ENCODE measurements around the gene NR5A2. TPM values are rescaled to one million over a fixed set of nuclear protein-coding genes. Genes with fewer than 3 reads are reported as not detected.

NR5A2 gene
- total and polyA plus RNA-seq, 10 of the 15 experiments (the other 5 are each of a cell fraction or from before 2014, with no cell fraction given) = 0.02 to 0.60 (median 0.15) TPM; not detected in 1

DNA sequence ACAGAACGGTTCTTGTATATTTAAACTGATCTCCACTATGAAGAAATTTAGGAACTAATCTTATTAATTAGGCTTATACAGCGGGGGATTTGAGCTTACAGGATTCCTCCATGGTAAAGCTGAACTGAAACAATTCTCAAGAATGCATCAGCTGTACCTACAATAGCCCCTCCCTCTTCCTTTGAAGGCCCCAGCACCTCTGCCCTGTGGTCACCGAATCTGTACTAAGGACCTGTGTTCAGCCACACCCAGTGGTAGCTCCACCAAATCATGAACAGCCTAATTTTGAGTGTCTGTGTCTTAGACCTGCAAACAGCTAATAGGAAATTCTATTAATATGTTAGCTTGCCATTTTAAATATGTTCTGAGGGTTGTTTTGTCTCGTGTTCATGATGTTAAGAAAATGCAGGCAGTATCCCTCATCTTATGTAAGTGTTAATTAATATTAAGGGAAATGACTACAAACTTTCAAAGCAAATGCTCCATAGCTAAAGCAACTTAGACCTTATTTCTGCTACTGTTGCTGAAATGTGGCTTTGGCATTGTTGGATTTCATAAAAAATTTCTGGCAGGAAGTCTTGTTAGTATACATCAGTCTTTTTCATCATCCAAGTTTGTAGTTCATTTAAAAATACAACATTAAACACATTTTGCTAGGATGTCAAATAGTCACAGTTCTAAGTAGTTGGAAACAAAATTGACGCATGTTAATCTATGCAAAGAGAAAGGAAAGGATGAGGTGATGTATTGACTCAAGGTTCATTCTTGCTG lies 147.2 kb downstream of the NR5A2 start:
- ATAC-seq = peak; percentile 76
- no peak overlapping the region for H3K27ac ChIP-seq (ENCODE audit: control insufficient read depth, insufficient read depth)
- CTCF ChIA-PET = interaction anchor here (1.0 to 1.4 kb wide), 4 partner anchors 9 to 36 kb away, joined by 3 to 5 read pairs (median 4); no protein-coding TSS in a partner anchor
- intact Hi-C loops (cut with micrococcal nuclease; ENCODE audit: unreplicated experiment) = no loop called here
- H3K9me3 ChIP-seq (replicated peaks; ENCODE audit: control insufficient read depth, insufficient read depth, low read length) = no peaks in the 10 kb centered on the region
- no TSS peak for BruUV-seq (replicated peaks)
- no peak overlapping the region for H3K4me3 ChIP-seq
- no peaks in the 10 kb centered on the region for H4K20me1 ChIP-seq (ENCODE audit: control insufficient read depth, insufficient read depth)
- no peak overlapping the region for H3K4me2 ChIP-seq (ENCODE audit: control insufficient read depth, insufficient read depth)
- H3K4me1 ChIP-seq (ENCODE audit: control insufficient read depth, insufficient read depth, low read length) = no peaks in the 10 kb centered on the region
- no peaks in the 10 kb centered on the region for H3K27me3 ChIP-seq (replicated peaks in 1 of 2; ENCODE audit: control insufficient read depth in 2 of 2, insufficient read depth in 2 of 2, low read length in 1 of 2)
- no peaks in the 10 kb centered on the region for H3K36me3 ChIP-seq (ENCODE audit: control insufficient read depth in 2 of 2, insufficient read depth in 2 of 2, low read length in 1 of 2)
- H3K9ac ChIP-seq (ENCODE audit: control insufficient read depth, insufficient read depth, low read length) = no peak overlapping the region
- no peak overlapping the region for H2AFZ ChIP-seq (ENCODE audit: control insufficient read depth, low read depth, low read length)
- SMC1A ChIA-PET (ENCODE audit: uncharacterized antibody, unreplicated experiment) = interaction anchor here (1.0 to 3.2 kb wide), 6 partner anchors 8 to 314 kb away, joined by 3 to 7 read pairs (median 4); no protein-coding TSS in a partner anchor
- in situ Hi-C loops (cut with MboI) = no loop called here
- POLR2A ChIA-PET = no interaction called here
- RAD21 ChIA-PET (ENCODE audit: unreplicated experiment) = interaction anchor here (0.7 to 1.4 kb wide), 2 partner anchors 21 to 32 kb away, joined by 3 read pairs; no protein-coding TSS in a partner anchor
- peak; percentile 13 for FAIRE-seq
- H3K79me2 ChIP-seq (ENCODE audit: control insufficient read depth, insufficient read depth, low read length) = no peaks in the 10 kb centered on the region
- no peak for DNase-seq (ENCODE audit: low read depth, low spot score)
- WGBS (ENCODE audit: insufficient coverage, insufficient replicate concordance, low lambda C conversion rate, missing lambda C conversion rate) = 44% methylated on average over 5 of the region's 5 CpGs
- TF ChIP-seq CREM (IDR thresholded peaks at IDR 0.05; ENCODE audit: low read depth) (no peak), GATAD2B (conservative IDR thresholded peaks at IDR 0.05; ENCODE audit: low read depth) (no peak), BHLHE40 (IDR thresholded peaks at IDR 0.05; ENCODE audit: borderline replicate concordance in 1 of 2, low read depth in 2 of 2, low read length in 1 of 2) (no peak), CHD1 (IDR thresholded peaks at IDR 0.05; ENCODE audit: low read depth, low read length) (no peak), BCL11A (IDR thresholded peaks at IDR 0.05; ENCODE audit: low read depth, low read length) (no peak), POLR2AphosphoS2 (IDR thresholded peaks at IDR 0.05; ENCODE audit: low read depth, low read length) (no peak), POLR2AphosphoS5 (IDR thresholded peaks at IDR 0.05; ENCODE audit: low read length) (no peak), HDGF (IDR thresholded peaks at IDR 0.05) (no peak), FOXK2 (IDR thresholded peaks at IDR 0.05) (no peak), SUZ12 (IDR thresholded peaks at IDR 0.05; ENCODE audit: unreplicated experiment) (no peak), GABPA (IDR thresholded peaks at IDR 0.05; ENCODE audit: low read depth) (no peak), RBBP5 (conservative IDR thresholded peaks at IDR 0.05) (no peak), ZBED1 (IDR thresholded peaks at IDR 0.05; ENCODE audit: borderline replicate concordance) (no peak)
- TF ChIP-seq, protein P1, sequence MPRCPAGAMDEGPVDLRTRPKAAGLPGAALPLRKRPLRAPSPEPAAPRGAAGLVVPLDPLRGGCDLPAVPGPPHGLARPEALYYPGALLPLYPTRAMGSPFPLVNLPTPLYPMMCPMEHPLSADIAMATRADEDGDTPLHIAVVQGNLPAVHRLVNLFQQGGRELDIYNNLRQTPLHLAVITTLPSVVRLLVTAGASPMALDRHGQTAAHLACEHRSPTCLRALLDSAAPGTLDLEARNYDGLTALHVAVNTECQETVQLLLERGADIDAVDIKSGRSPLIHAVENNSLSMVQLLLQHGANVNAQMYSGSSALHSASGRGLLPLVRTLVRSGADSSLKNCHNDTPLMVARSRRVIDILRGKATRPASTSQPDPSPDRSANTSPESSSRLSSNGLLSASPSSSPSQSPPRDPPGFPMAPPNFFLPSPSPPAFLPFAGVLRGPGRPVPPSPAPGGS (IDR thresholded peaks at IDR 0.05; ENCODE audit: borderline replicate concordance, insufficient read depth, low read depth, low read length, poor library complexity, severe bottlenecking) = no peak
- TF ChIP-seq, protein P2, sequence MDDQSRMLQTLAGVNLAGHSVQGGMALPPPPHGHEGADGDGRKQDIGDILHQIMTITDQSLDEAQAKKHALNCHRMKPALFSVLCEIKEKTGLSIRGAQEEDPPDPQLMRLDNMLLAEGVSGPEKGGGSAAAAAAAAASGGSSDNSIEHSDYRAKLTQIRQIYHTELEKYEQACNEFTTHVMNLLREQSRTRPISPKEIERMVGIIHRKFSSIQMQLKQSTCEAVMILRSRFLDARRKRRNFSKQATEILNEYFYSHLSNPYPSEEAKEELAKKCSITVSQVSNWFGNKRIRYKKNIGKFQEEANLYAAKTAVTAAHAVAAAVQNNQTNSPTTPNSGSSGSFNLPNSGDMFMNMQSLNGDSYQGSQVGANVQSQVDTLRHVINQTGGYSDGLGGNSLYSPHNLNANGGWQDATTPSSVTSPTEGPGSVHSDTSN (IDR thresholded peaks at IDR 0.05; ENCODE audit: insufficient replicate concordance, low read depth, low read length) = no peak
- TF ChIP-seq, protein P3, sequence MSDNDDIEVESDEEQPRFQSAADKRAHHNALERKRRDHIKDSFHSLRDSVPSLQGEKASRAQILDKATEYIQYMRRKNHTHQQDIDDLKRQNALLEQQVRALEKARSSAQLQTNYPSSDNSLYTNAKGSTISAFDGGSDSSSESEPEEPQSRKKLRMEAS (IDR thresholded peaks at IDR 0.05; ENCODE audit: low read depth, low read length) = no peak
- TF ChIP-seq, protein P4, sequence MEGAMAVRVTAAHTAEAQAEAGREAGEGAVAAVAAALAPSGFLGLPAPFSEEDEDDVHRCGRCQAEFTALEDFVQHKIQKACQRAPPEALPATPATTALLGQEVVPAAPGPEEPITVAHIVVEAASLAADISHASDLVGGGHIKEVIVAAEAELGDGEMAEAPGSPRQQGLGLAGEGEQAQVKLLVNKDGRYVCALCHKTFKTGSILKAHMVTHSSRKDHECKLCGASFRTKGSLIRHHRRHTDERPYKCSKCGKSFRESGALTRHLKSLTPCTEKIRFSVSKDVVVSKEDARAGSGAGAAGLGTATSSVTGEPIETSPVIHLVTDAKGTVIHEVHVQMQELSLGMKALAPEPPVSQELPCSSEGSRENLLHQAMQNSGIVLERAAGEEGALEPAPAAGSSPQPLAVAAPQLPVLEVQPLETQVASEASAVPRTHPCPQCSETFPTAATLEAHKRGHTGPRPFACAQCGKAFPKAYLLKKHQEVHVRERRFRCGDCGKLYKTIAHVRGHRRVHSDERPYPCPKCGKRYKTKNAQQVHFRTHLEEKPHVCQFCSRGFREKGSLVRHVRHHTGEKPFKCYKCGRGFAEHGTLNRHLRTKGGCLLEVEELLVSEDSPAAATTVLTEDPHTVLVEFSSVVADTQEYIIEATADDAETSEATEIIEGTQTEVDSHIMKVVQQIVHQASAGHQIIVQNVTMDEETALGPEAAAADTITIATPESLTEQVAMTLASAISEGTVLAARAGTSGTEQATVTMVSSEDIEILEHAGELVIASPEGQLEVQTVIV (IDR thresholded peaks at IDR 0.05; ENCODE audit: borderline replicate concordance, partially characterized antibody) = no peak

All from GM12878 (cell line).